ENCODE data around the gene PIANP.

The PIANP gene

DNA sequence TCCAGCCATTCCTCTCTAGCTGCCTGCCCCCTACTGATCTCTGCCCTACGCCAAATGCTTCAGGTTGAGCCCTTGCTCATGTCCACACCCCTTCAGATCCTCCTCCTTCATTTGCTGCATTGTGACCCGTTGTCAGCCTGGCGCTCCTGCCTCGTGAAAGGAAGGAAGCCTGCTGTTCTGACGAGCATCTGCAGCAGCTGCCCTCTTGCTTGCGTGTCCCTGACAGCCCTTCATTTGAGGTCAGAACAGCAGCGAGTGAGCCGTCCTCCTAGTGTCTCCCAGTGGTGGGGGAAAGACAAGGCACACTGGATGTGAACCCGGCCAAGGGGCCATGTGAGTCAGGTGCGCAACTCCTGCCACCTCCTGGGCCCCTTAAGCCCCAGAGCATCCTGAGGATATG is 3.0 kb upstream of the PIANP start:
- TF ChIP-seq, protein P1, sequence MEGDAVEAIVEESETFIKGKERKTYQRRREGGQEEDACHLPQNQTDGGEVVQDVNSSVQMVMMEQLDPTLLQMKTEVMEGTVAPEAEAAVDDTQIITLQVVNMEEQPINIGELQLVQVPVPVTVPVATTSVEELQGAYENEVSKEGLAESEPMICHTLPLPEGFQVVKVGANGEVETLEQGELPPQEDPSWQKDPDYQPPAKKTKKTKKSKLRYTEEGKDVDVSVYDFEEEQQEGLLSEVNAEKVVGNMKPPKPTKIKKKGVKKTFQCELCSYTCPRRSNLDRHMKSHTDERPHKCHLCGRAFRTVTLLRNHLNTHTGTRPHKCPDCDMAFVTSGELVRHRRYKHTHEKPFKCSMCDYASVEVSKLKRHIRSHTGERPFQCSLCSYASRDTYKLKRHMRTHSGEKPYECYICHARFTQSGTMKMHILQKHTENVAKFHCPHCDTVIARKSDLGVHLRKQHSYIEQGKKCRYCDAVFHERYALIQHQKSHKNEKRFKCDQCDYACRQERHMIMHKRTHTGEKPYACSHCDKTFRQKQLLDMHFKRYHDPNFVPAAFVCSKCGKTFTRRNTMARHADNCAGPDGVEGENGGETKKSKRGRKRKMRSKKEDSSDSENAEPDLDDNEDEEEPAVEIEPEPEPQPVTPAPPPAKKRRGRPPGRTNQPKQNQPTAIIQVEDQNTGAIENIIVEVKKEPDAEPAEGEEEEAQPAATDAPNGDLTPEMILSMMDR (conservative IDR thresholded peaks at IDR 0.05; ENCODE audit: control insufficient read depth, insufficient read depth, low read depth, low read length) = no peak
- H3K4me3 ChIP-seq (ENCODE audit: control insufficient read depth, low read depth, low read length) = no peak overlapping the region
- DNase-seq (ENCODE audit: low read depth) = no peak

DNA sequence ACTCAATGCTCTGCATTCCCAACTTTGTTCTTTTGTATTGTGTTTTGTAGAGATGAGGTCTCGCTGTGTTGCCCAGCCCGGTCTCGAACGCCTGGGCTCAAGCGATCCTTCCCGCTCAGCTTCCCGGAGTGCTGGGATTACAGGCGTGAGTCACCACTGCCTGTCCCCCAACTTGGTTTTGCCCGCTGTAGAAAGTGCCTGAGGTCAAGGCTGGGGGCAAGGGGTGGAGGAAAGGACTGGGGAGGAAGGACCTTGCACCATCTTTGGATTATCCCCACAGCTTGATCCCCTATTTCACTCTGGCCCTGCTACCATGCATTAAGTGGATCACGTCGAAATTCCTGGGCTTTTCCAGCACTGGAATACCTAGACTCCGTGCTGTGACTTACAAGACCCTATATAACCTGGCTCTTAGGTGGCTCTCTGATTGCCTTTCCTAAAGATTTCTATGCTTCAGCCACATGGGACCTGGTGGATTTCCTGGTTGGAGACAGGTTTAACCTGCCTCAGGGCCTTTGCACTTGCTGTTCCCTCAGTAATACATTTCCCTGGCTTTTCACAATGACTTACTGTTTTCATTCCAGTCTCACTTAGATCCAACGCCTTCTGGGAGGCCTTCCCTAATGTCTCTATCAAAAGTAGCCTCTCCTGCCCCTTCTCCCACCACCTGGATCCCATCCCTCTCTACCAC is 608 bp upstream of the PIANP start:
- no peak for DNase-seq (ENCODE audit: low read depth)
- TF ChIP-seq, protein P1 (conservative IDR thresholded peaks at IDR 0.05; ENCODE audit: control insufficient read depth, insufficient read depth, low read depth, low read length) = no peak
- peak overlapping the region; percentile 34 for H3K4me3 ChIP-seq (ENCODE audit: control insufficient read depth, low read depth, low read length)

DNA sequence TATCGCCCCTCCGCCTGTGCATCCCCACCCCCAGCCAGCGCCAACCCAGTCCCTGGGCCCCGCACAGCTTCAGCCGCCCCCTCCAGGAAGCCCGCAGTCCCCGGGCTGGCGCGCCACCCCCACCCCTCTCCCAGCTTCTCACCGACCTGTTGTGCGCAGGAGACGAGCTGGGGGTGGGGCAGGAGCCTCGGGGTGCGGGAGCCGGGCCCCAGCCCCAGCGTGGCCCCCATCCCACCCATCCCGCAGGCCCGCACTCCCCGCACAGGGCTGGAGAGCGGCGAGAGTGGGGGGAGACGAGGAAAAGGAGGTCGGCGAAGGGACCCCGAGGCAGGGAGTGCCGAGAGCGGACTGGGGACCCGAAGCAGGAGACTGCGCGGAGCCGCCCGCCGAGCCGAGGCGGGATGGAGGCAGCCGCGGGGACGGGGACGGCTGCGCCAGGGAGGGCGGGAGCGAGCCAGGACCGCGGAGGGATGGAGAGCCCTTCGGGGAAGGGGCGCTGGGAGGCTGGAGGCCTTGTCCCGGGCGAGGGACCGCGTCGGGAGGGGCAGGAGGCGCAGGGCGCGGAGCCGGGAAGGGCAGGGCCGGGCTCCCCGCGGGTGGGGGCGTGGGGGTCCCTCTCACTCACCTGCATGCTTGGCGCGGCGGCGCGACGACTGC is 498 bp downstream of the PIANP start:
- TF ChIP-seq, protein P1 (conservative IDR thresholded peaks at IDR 0.05; ENCODE audit: control insufficient read depth, insufficient read depth, low read depth, low read length) = no peak
- H3K4me3 ChIP-seq (ENCODE audit: control insufficient read depth, low read depth, low read length) = peak overlapping the region; percentile 31
- DNase-seq (ENCODE audit: low read depth) = no peak

DNA sequence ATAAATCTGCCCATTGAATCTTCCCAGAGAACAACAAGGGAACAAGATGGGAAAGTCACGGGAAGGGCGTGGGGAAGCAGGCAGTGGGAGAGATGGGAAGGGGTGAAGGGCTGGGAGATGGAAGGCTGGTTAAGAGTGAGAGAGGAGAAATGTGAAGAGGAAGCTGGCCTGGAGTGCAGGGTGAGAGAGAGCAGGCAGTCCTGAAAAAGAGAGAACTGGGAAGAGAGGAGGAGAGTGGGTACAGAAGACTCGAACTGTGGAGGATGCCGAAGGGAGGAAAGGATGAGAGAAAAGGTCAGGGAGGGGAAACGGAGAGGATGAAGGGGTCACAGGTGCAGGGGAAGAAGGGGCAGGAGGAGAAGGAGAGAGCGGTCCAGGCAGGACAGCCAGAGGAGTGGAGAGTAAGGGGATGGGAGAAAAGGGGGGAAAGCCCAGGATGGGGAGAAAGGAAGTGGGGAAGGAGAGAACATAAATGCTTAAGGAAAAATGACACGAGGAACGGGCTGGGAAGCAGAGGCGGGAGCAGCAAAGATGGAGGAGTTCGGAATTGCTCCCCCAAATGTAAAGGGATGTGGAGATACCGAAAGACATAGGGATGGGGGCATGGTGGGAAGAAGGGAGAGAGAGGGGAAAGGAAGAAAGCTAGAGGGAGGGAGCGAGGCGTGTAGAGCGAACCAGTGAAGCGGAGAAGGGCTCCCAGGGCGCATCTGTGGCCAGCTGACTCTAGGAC is 1.2 kb downstream of the PIANP start:
- peak overlapping the region; percentile 31 for H3K4me3 ChIP-seq (ENCODE audit: control insufficient read depth, low read depth, low read length)
- DNase-seq (ENCODE audit: low read depth) = no peak
- TF ChIP-seq, protein P1 (conservative IDR thresholded peaks at IDR 0.05; ENCODE audit: control insufficient read depth, insufficient read depth, low read depth, low read length) = no peak

DNA sequence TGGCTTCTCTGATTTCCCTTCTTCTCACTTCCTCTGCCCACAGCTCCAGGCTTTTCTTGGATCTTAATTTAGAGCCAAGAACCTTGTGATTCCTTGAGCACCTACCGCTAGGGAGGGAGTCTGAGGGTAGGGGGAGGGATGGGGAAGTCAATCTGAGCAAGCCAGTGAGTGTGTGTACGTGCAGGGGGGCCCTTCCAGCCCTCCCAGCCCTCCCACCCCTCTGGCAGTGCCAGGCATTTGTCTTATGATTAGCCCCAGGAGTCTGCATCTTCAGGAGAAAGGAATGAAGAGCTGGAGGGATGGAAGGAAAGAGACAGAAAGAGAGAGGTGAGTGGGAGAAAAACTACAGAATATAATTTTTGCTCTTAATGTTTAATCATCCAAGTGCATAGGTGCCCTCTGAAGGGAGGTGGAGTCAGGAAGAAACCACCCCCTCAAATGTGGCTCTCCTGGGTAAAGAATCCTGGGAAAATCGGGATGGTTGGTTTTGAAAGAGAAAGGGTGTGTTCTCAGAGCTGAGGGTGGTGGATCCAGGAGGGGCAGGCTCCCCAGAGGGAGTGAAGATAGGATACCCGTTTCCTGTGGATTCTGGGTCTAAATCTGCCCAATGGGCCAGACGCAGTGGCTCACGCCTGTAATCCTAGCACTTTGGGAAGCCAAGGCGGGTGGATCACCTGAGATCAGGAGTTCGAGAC is 2.1 kb downstream of the PIANP start:
- DNase-seq (ENCODE audit: low read depth) = no peak
- TF ChIP-seq, protein P1 (conservative IDR thresholded peaks at IDR 0.05; ENCODE audit: control insufficient read depth, insufficient read depth, low read depth, low read length) = no peak
- no peak overlapping the region for H3K4me3 ChIP-seq (ENCODE audit: control insufficient read depth, low read depth, low read length)

DNA sequence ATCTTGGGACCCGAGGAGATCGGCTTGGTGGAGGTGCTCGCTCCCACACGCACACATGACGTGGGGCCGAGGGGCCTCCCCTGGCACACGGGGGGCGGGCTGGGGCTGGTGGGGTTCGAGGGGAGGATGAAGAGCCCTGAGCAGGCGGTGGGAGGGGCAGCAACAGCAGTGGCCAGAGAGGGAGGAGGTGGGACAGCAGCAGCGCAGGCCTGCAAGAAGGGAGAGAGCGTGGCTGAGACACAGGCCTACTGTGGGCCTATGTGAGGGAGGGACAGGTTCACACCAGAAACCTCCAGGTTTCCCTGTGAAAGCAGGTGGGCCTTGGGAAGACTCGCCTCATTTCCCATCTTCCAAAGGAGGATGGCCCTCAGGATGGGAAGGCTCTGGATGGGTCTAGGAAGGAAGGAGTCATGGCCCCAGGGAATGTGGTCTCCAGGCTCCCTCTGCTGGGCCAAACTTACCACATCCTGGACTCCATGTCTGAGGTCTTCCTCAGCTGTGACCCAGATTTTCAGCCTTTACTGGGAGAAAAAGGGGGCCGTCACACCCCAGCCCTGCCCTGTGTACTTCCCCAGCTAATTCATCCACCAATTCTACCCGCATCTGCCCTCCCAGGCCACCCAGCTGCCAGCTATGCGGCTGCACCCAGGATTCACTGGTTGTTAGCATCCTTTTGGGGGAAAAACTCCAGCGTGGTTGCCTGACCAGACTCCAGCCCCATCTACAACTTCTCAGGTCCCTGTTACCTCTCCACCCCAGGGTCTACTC is 2.8 kb downstream of the PIANP start:
- DNase-seq (ENCODE audit: low read depth) = peak; percentile 71
- TF ChIP-seq, protein P1 (conservative IDR thresholded peaks at IDR 0.05; ENCODE audit: control insufficient read depth, insufficient read depth, low read depth, low read length) = peak; percentile 74
- no peak overlapping the region for H3K4me3 ChIP-seq (ENCODE audit: control insufficient read depth, low read depth, low read length)

Data from fibroblast of mammary gland (primary cell).